SK-N-SH treated with all-trans-retinoic acid at 6 μM for 48 hours (cell line): ENCODE data around the gene NARF.

Experiments used
- ATAC-seq: fragments of 200-7000 bp; cut with Tn5 transposase; 3 replicates; pipeline ENCODE4 v1.9.1; 2020; ENCODE audit warnings: mild to moderate bottlenecking, moderate library complexity
- ARNTL ChIP-seq: fragments of 450-650 bp; formaldehyde crosslinking; IDR thresholded peaks from 2 replicates; pipeline ENCODE4 v1.5.0; 2020; ENCODE audit warnings: low read depth, mild to moderate bottlenecking, moderate library complexity, borderline replicate concordance
- CSDC2 ChIP-seq: fragments of 250-450 bp; sonication (Bioruptor Pico); IDR thresholded peaks from 2 replicates; pipeline ENCODE4 v1.5.0; 2020; ENCODE audit warnings: mild to moderate bottlenecking, moderate library complexity
- CSRNP3 ChIP-seq: fragments of 250-450 bp; sonication (Bioruptor Pico); IDR thresholded peaks from 2 replicates; pipeline ENCODE4 v1.5.1; 2021; ENCODE audit warnings: mild to moderate bottlenecking, moderate library complexity
- ESRRG ChIP-seq: fragments of 250-450 bp; sonication (Bioruptor Pico); IDR thresholded peaks from 2 replicates; pipeline ENCODE4 v1.6.1; 2021; ENCODE audit warnings: mild to moderate bottlenecking
- GLIS3 ChIP-seq: fragments of 250-450 bp; sonication (Bioruptor Pico); IDR thresholded peaks from 2 replicates; pipeline ENCODE4 v1.5.0; 2020; ENCODE audit warnings: mild to moderate bottlenecking, moderate library complexity
- ISL1 ChIP-seq: fragments of 250-450 bp; sonication (Bioruptor Pico); IDR thresholded peaks from 2 replicates; pipeline ENCODE4 v2.1.2; 2022; ENCODE audit warnings: mild to moderate bottlenecking, moderate library complexity
- PATZ1 ChIP-seq: fragments of 250-450 bp; sonication (Bioruptor Pico); IDR thresholded peaks from 2 replicates; pipeline ENCODE4 v1.8.0; 2020; ENCODE audit warnings: mild to moderate bottlenecking, moderate library complexity, borderline replicate concordance
- RARB ChIP-seq: fragments of 250-450 bp; sonication (Bioruptor Pico); IDR thresholded peaks from 2 replicates; pipeline ENCODE4 v1.8.0; 2021; ENCODE audit warnings: mild to moderate bottlenecking, moderate library complexity
- SNAI2 ChIP-seq: fragments of 250-450 bp; sonication (Bioruptor Pico); IDR thresholded peaks from 2 replicates; pipeline ENCODE4 v1.5.0; 2020; ENCODE audit warnings: mild to moderate bottlenecking, moderate library complexity
- TCF4 ChIP-seq: fragments of 250-450 bp; sonication (Bioruptor Pico); IDR thresholded peaks from 2 replicates; pipeline ENCODE4 v1.8.0; 2021; ENCODE audit warnings: mild to moderate bottlenecking, moderate library complexity, borderline replicate concordance
- TOX ChIP-seq: fragments of 250-450 bp; sonication (Bioruptor Pico); IDR thresholded peaks from 2 replicates; pipeline ENCODE4 v1.8.0; 2021; ENCODE audit warnings: mild to moderate bottlenecking, moderate library complexity, borderline replicate concordance
- TSHZ2 ChIP-seq: fragments of 250-450 bp; sonication (Bioruptor Pico); IDR thresholded peaks from 2 replicates; pipeline ENCODE4 v1.5.0; 2020; ENCODE audit warnings: mild to moderate bottlenecking, moderate library complexity
- ZC3H10 ChIP-seq: fragments of 250-450 bp; sonication (Bioruptor Pico); IDR thresholded peaks from 2 replicates; pipeline ENCODE4 v1.5.1; 2021; ENCODE audit warnings: mild to moderate bottlenecking, moderate library complexity
- ZFP3 ChIP-seq: fragments of 250-450 bp; sonication (Bioruptor Pico); IDR thresholded peaks from 2 replicates; pipeline ENCODE4 v1.5.0; 2020; ENCODE audit warnings: mild to moderate bottlenecking, moderate library complexity
- ZFP30 ChIP-seq: fragments of 450-650 bp; formaldehyde crosslinking; IDR thresholded peaks from 2 replicates; pipeline ENCODE4 v1.5.0; 2022; ENCODE audit warnings: mild to moderate bottlenecking, moderate library complexity
- ZNF565 ChIP-seq: fragments of 450-650 bp; formaldehyde crosslinking; conservative IDR thresholded peaks from 2 replicates; pipeline ENCODE4 v1.5.0; 2020; ENCODE audit warnings: low read depth, mild to moderate bottlenecking, moderate library complexity
- ZNF70 ChIP-seq: fragments of 450-650 bp; formaldehyde crosslinking; IDR thresholded peaks from 2 replicates; pipeline ENCODE4 v1.5.0; 2020; ENCODE audit warnings: mild to moderate bottlenecking, moderate library complexity
- TF ChIP-seq, protein P1 (sequence below): fragments of 250-450 bp; sonication (Bioruptor Pico); IDR thresholded peaks from 2 replicates; pipeline ENCODE4 v1.8.0; 2021; ENCODE audit warnings: low read depth, mild to moderate bottlenecking, moderate library complexity, borderline replicate concordance
- TF ChIP-seq, protein P2 (sequence below): fragments of 250-450 bp; sonication (Bioruptor Pico); IDR thresholded peaks from 2 replicates; pipeline ENCODE4 v1.5.1; 2020; ENCODE audit warnings: low read depth, mild to moderate bottlenecking, moderate library complexity

Gene NARF

DNA sequence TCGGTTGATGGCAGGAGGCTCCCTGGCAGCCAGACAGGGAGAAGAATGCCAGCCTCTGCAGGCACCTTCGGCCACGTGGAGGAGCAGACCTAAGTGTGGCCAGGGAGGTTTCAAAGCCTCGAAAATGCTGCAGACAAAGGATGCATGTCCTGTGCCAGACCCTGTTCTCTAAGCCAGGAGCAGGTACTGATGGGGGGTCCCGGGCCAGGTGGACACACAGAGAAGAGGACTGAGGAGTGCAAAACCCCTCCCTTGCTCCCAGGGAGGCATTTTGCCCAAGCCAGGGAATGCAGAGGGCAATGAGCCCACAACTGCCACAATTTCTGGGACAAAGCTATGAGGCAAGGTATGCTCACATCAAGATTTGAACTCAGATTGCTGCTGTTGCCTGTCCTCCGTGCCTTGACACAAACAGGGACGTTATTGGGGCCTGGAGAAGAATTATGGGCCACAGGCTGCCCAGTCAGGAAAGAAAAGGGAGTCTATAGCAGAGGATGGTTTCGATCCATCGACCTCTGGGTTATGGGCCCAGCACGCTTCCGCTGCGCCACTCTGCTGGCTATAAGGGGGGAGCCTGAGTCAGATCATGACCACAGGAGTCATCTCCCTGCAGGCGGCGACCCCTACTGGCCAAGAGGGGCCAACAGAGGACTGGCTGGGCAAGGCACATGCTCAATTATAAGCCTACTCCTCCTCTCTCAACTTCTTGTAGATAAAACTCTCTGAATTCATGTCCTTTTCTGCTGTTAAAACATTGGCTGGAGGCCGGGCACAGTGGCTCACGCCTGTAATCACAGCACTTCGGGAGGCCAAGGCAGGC lies 35.9 kb downstream of the NARF start (continued):
- TF ChIP-seq PATZ1 (CRISPR knock-in tag) = peak; percentile 71; the same call in 1 of the 2 replicates
- peak; percentile 90 for TF ChIP-seq ESRRG (CRISPR knock-in tag)
- TF ChIP-seq SNAI2 (CRISPR knock-in tag) = no peak
- peak; percentile 76; the same call in 1 of the 2 replicates for TF ChIP-seq TSHZ2 (CRISPR knock-in tag)
- TF ChIP-seq ZFP3 (CRISPR knock-in tag) = 0 out of 2 replicates have a peak, but pooled peaks have one; percentile 27
- TF ChIP-seq TOX (CRISPR knock-in tag) = no peak
- TF ChIP-seq RARB (CRISPR knock-in tag) = 0 out of 2 replicates have a peak, but pooled peaks have one; percentile 76

- ATAC-seq = no peak
- TF ChIP-seq GLIS3 (CRISPR knock-in tag) (no peak), ZC3H10 (CRISPR knock-in tag) (no peak), ZNF70 (CRISPR knock-in tag) (no peak)
These were observed 37.4 kb downstream of the NARF start for GRCh38 chr17:82495844-82496528.

DNA sequence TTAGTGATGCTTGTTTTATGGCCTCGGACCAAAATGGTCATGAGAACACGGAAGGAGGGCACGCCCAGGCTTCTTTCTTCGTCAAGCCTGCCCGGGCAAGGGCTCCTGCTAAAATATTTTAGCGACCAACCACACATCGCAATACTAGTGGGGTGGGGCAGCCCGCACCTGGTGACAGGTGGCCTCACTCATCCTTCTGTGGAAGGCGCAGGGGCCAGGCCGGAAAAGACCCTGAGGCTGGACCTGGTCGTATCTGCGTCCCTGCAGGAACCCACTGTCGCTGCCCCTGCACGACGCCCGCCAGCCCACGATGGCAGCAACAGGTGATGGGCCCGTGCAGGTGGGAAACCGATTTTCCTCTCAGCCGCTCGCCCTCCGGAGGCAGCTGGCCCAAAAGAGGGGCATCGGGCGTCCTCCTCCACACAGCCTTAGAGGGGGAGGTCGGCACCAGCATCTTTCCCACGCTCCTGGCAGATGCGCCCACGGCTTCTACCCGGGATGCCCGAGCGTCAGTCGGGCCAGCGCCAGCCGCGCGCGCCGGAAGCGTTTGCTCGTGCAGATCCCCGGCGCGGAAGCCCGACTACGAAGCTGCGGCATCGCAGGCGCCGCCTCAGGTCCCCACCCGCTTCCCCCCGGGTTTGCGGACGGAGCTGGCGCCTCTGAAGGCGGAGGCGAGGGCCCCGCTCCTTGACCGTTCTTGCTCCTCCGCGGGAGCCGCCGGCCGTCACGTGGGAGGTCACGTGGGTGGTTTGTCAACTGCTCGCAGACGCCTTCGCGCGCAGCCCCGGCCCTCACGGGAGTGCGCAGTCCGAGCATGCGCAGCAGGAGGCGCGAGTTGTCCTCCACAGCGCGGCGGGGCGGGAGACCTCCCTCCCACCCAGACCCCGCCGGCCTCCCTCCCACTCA lies 38.2 kb downstream of the NARF start:
- 0 out of 2 replicates have a peak, but pooled peaks have one; percentile 27 for TF ChIP-seq CSDC2 (CRISPR knock-in tag)
- TF ChIP-seq ZC3H10 (CRISPR knock-in tag) = no peak
- TF ChIP-seq, protein P1, sequence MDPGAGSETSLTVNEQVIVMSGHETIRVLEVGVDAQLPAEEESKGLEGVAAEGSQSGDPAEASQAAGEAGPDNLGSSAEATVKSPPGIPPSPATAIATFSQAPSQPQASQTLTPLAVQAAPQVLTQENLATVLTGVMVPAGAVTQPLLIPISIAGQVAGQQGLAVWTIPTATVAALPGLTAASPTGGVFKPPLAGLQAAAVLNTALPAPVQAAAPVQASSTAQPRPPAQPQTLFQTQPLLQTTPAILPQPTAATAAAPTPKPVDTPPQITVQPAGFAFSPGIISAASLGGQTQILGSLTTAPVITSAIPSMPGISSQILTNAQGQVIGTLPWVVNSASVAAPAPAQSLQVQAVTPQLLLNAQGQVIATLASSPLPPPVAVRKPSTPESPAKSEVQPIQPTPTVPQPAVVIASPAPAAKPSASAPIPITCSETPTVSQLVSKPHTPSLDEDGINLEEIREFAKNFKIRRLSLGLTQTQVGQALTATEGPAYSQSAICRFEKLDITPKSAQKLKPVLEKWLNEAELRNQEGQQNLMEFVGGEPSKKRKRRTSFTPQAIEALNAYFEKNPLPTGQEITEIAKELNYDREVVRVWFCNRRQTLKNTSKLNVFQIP (CRISPR knock-in tag) = no peak
- no peak; the same call in 1 of the 2 replicates for TF ChIP-seq ZNF70 (CRISPR knock-in tag)
- TF ChIP-seq ZFP3 (CRISPR knock-in tag) = peak; percentile 58; the same call in 1 of the 2 replicates
- TF ChIP-seq SNAI2 (CRISPR knock-in tag) = 0 out of 2 replicates have a peak, but pooled peaks have one; percentile 20
- TF ChIP-seq, protein P2, sequence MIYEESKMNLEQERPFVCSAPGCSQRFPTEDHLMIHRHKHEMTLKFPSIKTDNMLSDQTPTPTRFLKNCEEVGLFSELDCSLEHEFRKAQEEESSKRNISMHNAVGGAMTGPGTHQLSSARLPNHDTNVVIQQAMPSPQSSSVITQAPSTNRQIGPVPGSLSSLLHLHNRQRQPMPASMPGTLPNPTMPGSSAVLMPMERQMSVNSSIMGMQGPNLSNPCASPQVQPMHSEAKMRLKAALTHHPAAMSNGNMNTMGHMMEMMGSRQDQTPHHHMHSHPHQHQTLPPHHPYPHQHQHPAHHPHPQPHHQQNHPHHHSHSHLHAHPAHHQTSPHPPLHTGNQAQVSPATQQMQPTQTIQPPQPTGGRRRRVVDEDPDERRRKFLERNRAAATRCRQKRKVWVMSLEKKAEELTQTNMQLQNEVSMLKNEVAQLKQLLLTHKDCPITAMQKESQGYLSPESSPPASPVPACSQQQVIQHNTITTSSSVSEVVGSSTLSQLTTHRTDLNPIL = no peak
- TF ChIP-seq PATZ1 (CRISPR knock-in tag) = no peak
- no peak for TF ChIP-seq ISL1 (CRISPR knock-in tag)
- TF ChIP-seq ARNTL (CRISPR knock-in tag) = peak; percentile 81; the same call in 1 of the 2 replicates
- TF ChIP-seq CSRNP3 (CRISPR knock-in tag) = no peak
- TF ChIP-seq ZFP30 (CRISPR knock-in tag) = no peak
- TF ChIP-seq TCF4 (CRISPR knock-in tag) = no peak
- TF ChIP-seq ZNF565 (CRISPR knock-in tag) = no peak
- 0 out of 2 replicates have a peak, but pooled peaks have one; percentile 28 for TF ChIP-seq TSHZ2 (CRISPR knock-in tag)
- peak; percentile 51 for ATAC-seq
